A549 (cell line): ENCODE data around the gene PCSK6.

Experiments used
- CBX2 ChIP-seq: fragments of 200-600 bp; sonication (generic); IDR thresholded peaks from 2 replicates; pipeline ENCODE4 v1.6.1; 2016; ENCODE audit warnings: low read depth, mild to moderate bottlenecking, borderline replicate concordance
- CEBPB ChIP-seq, 2 experiments: fragments of >200 bp in 1 of 2; sonication (Bioruptor Twin) in 1 of 2; formaldehyde crosslinking in 1 of 2; IDR thresholded peaks; 2 replicates each; pipeline ENCODE4 v1.6.1; 2012 to 2016
- CHD2 ChIP-seq: fragments of 150-350 bp; IDR thresholded peaks from 2 replicates; pipeline ENCODE4 v1.6.1; 2014; ENCODE audit warnings: low read length; ENCODE audit not compliant: partially characterized antibody
- EP300 ChIP-seq, 2 experiments: fragments of >200 bp; sonication (Bioruptor Twin); formaldehyde crosslinking; IDR thresholded peaks; 2 replicates in 1 of 2; 3 replicates in 1 of 2; pipeline ENCODE4 v1.6.1; 2016 to 2017
- FOSL2 ChIP-seq, 2 experiments: fragments of 450-650 bp in 1 of 2; fragments of >200 bp in 1 of 2; sonication (Bioruptor Twin) in 1 of 2; formaldehyde crosslinking; IDR thresholded peaks; 2 replicates each; pipeline versions ENCODE4 v1.5.0 to v1.6.1; 2016 to 2020; ENCODE audit warnings: mild to moderate bottlenecking in 1 of 2, moderate library complexity in 1 of 2
- FOXS1 ChIP-seq: fragments of 250-450 bp; sonication (Bioruptor Pico); IDR thresholded peaks from 2 replicates; pipeline ENCODE4 v1.5.0; 2020; ENCODE audit warnings: mild to moderate bottlenecking, moderate library complexity
- MAFK ChIP-seq: fragments of 450-650 bp; IDR thresholded peaks from 2 replicates; pipeline ENCODE4 v1.6.1; 2014; ENCODE audit not compliant: partially characterized antibody
- MYC ChIP-seq: IDR thresholded peaks from 2 replicates; pipeline ENCODE4 v1.6.1; 2012; ENCODE audit warnings: mild to moderate bottlenecking, inconsistent platforms, low read length, improper control_type of control experiment, borderline replicate concordance
- POLR2A ChIP-seq: IDR thresholded peaks from 2 replicates; pipeline ENCODE4 v1.6.1; 2012; ENCODE audit warnings: mild to moderate bottlenecking, low read length
- REST ChIP-seq: fragments of 200-600 bp; sonication (generic); IDR thresholded peaks from 2 replicates; pipeline ENCODE4 v1.6.1; 2016; ENCODE audit warnings: antibody characterized with exemption, mild to moderate bottlenecking, moderate library complexity
- TF ChIP-seq, protein P1 (sequence below): fragments of >200 bp; sonication (Bioruptor Twin); formaldehyde crosslinking; IDR thresholded peaks from 3 replicates; pipeline ENCODE4 v1.5.1; 2016
- TF ChIP-seq, protein P2 (sequence below): IDR thresholded peaks from 2 replicates; pipeline ENCODE4 v1.6.1; 2012

DNA sequence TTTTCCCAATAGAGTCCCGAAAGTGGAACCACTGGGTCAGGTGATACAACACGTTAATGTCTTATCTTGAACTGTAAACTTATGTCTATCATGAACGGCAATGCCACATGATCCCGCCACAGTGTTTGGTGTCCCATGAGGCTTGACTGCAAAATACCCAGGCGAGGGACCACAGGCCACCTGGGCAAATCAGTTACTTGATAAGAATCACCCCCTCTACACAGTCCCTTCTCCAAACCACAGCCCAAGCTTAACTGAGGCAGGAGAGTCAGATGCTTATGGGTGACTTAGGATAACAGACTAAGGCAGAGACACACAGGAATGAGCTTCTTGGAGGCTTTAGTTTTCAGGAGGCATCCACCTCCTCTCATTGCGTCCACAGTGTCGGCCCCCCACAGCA lies 151.5 kb downstream of the PCSK6 start:
- TF ChIP-seq CHD2: no peak
- TF ChIP-seq POLR2A: no peak
- TF ChIP-seq, protein P1, sequence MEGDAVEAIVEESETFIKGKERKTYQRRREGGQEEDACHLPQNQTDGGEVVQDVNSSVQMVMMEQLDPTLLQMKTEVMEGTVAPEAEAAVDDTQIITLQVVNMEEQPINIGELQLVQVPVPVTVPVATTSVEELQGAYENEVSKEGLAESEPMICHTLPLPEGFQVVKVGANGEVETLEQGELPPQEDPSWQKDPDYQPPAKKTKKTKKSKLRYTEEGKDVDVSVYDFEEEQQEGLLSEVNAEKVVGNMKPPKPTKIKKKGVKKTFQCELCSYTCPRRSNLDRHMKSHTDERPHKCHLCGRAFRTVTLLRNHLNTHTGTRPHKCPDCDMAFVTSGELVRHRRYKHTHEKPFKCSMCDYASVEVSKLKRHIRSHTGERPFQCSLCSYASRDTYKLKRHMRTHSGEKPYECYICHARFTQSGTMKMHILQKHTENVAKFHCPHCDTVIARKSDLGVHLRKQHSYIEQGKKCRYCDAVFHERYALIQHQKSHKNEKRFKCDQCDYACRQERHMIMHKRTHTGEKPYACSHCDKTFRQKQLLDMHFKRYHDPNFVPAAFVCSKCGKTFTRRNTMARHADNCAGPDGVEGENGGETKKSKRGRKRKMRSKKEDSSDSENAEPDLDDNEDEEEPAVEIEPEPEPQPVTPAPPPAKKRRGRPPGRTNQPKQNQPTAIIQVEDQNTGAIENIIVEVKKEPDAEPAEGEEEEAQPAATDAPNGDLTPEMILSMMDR: no peak
- TF ChIP-seq, protein P2, sequence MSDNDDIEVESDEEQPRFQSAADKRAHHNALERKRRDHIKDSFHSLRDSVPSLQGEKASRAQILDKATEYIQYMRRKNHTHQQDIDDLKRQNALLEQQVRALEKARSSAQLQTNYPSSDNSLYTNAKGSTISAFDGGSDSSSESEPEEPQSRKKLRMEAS: no peak
- no peak for TF ChIP-seq FOSL2 (IDR thresholded peaks at IDR 0.05)
- no peak for TF ChIP-seq FOSL2 (CRISPR knock-in tag; IDR thresholded peaks at IDR 0.05)
- TF ChIP-seq REST: no peak
- TF ChIP-seq EP300 (IDR thresholded peaks at IDR 0.05): no peak
- no peak for TF ChIP-seq CBX2
- no peak for TF ChIP-seq FOXS1
- TF ChIP-seq MYC: no peak
- TF ChIP-seq MAFK: no peak
- TF ChIP-seq CEBPB (IDR thresholded peaks at IDR 0.05): no peak
